NCI-H446 (cell line): ENCODE measurements around the gene GAP43.

Source experiments
- DNase-seq, 2 experiments: peaks; one replicate each; lab custom pipeline; 2025; lab: John Stamatoyannopoulos, UW

Gene GAP43

DNA sequence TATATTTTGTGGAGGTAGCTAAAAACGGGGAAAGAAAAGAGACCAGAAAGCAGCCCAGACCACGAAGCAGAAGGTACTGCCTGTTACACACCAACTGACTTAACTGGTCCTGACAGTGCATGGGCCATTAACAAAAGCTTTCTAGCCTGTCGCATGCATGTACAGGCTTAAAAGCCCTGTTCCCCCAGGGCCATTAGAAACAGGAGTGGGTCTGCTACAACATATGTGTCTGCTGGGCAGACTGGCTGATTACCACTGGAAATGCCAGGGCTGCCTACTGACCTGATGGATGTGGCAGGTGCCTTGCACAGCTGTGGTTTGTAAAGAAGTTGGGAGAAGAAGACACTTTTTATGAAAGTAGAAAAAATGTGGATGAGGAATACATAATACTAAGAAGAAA is 137.4 kb downstream of the GAP43 start:
- DNase-seq: no peak

- DNase-seq: no peak
Observed at GRCh38 chr3:115761927-115762305, 138.6 kb downstream of the GAP43 start.

DNA sequence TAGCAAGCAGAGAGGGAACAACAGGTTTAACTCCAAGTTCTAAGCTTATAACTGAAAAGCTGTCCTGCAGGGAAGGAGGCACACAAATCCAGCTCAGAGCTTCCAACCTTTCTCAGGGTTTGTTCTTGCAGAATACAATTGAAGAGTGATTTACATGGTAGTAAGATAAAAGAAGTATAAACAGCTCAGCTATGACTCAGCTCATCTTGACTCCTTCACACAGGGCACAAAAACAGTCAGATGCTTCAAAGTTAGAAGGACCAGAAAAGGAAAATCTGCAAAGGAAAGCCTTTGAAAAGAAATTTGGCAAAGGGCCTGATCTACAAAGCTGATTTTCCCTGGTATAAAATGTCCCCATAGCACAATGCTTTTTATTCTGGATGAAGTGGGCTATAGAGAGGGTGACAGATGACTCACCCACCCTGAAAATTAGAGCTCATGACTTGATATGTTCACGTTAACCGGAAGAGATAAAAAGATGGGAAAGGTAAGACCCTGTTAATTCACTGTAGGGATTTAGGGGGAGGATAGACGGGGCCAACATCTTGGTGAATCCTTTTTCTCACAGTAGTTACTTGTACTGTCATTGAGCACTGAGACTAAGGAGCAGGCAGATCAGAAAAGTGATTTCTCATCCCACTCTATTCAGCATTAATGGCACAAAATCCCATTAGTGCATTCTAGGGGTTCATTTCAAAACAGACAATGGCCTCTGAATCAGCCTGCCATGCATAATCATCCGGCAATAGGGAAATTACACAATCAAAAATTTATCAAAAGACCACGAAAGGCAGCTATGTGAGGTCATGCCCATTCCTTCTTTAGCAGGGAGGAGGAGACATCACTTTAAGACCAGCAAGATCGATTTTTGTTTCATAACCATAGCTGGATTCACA is 143.5 kb downstream of the GAP43 start:
- no peak for DNase-seq

- DNase-seq: no peak
Observed at GRCh38 chr3:115768661-115769060, 145.4 kb downstream of the GAP43 start.
